Non-pigmented ciliary epithelial cell (primary cell): ENCODE measurements around the gene SPIRE1.
"Not testable (repeated sequence)": the region's sequence is repeated elsewhere in the genome, so short reads cannot be mapped to it uniquely, and the experiment has no call there.

Source experiments
- DNase-seq: peaks from one replicate; pipeline ENCODE4 v3.0.0-alpha.2; 2010; ENCODE audit warnings: low read depth

The SPIRE1 gene

GRCh38 chr18:12645751-12646203, 12.1 kb downstream of the SPIRE1 start:
- DNase-seq, result no peak

- no peak for DNase-seq
Measured at GRCh38 chr18:12645254-12645653, 12.7 kb downstream of the SPIRE1 start.

- DNase-seq, result not testable (repeated sequence)
Measured at GRCh38 chr18:12643756-12644155, 14.2 kb downstream of the SPIRE1 start.

- no peak for DNase-seq
Measured at GRCh38 chr18:12640881-12641200, 17.1 kb downstream of the SPIRE1 start.

GRCh38 chr18:12639990-12640880, 17.7 kb downstream of the SPIRE1 start:
- no peak for DNase-seq

GRCh38 chr18:12638644-12639124, 19.2 kb downstream of the SPIRE1 start:
- DNase-seq, result no peak

GRCh38 chr18:12637901-12638643, 19.8 kb downstream of the SPIRE1 start:
- DNase-seq, result no peak

- no peak for DNase-seq
Measured at GRCh38 chr18:12637393-12637792, 20.5 kb downstream of the SPIRE1 start.

- DNase-seq, result no peak
Measured at GRCh38 chr18:12631831-12632477, 26.0 kb downstream of the SPIRE1 start.

- no peak for DNase-seq
Measured at GRCh38 chr18:12630136-12630535, 27.8 kb downstream of the SPIRE1 start.

GRCh38 chr18:12628706-12629702, 28.9 kb downstream of the SPIRE1 start:
- DNase-seq, result peak; percentile 57

- DNase-seq, result not testable (repeated sequence)
Measured at GRCh38 chr18:12627199-12627598, 30.7 kb downstream of the SPIRE1 start.

GRCh38 chr18:12625241-12625640, 32.7 kb downstream of the SPIRE1 start:
- no peak for DNase-seq

GRCh38 chr18:12621742-12622306, 36.1 kb downstream of the SPIRE1 start:
- no peak for DNase-seq

- no peak for DNase-seq
Measured at GRCh38 chr18:12615748-12616147, 42.2 kb downstream of the SPIRE1 start.

- no peak for DNase-seq
Measured at GRCh38 chr18:12608301-12608700, 49.6 kb downstream of the SPIRE1 start.

- no peak for DNase-seq
Measured at GRCh38 chr18:12606592-12607315, 51.2 kb downstream of the SPIRE1 start.

- no peak for DNase-seq
Measured at GRCh38 chr18:12604445-12605007, 53.4 kb downstream of the SPIRE1 start.

GRCh38 chr18:12599966-12600365, 57.9 kb downstream of the SPIRE1 start:
- no peak for DNase-seq

- DNase-seq, result no peak
Measured at GRCh38 chr18:12599543-12599942, 58.4 kb downstream of the SPIRE1 start.
